PC-9 (cell line): ENCODE data around the gene ABHD17A.

Experiments used
- EZH2 ChIP-seq: fragments of 200-600 bp; sonication (generic); IDR thresholded peaks from 2 replicates; pipeline ENCODE4 v1.8.0; 2017; ENCODE audit warnings: antibody characterized with exemption, low read depth
- TF ChIP-seq, protein P1 (sequence below): fragments of 200-600 bp; sonication (generic); conservative IDR thresholded peaks from 2 replicates; pipeline ENCODE4 v1.6.1; 2017; ENCODE audit warnings: mixed run types, antibody characterized with exemption, mild to moderate bottlenecking, moderate library complexity

DNA sequence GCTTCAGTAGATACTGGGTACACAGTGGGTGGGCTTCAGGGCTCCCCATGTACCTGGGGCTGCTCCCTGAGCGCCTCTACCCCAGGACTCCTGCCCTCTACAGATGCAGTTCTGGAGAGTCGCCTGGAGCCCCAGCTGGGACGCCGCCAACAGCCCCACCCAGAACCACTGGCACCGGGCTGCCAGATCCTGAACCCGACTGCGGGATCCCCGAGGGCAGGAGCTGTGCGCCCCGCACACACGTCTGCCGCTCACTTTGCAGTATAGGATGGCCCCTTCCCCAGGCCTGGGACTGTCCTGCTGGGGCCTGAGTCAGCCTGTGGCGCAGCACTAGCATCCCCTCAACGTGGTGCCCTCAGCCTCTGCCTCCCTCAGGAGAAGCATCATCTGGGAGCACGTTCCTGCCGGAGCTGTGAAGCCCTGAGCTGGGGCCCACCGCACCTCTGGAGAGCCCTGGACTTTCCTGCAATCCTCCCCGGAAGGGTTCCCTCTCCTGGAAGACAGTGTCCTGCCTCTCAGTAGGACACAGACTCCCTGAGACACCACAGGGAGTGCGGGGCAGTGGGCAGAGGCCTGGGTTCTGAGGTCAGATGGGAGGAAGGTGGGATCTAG lies 40.7 kb downstream of the ABHD17A start:
- TF ChIP-seq, protein P1, sequence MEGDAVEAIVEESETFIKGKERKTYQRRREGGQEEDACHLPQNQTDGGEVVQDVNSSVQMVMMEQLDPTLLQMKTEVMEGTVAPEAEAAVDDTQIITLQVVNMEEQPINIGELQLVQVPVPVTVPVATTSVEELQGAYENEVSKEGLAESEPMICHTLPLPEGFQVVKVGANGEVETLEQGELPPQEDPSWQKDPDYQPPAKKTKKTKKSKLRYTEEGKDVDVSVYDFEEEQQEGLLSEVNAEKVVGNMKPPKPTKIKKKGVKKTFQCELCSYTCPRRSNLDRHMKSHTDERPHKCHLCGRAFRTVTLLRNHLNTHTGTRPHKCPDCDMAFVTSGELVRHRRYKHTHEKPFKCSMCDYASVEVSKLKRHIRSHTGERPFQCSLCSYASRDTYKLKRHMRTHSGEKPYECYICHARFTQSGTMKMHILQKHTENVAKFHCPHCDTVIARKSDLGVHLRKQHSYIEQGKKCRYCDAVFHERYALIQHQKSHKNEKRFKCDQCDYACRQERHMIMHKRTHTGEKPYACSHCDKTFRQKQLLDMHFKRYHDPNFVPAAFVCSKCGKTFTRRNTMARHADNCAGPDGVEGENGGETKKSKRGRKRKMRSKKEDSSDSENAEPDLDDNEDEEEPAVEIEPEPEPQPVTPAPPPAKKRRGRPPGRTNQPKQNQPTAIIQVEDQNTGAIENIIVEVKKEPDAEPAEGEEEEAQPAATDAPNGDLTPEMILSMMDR, result no peak
- TF ChIP-seq EZH2, result no peak
